ENCODE results near the gene CRACDL. TPM values are rescaled to one million over a fixed set of nuclear protein-coding genes. Genes with fewer than 3 reads are reported as not detected.
A peak's percentile ranks its signal among the peaks of the same experiment; 100 is the strongest.

The CRACDL gene
- total RNA-seq, 1 donor from 2014 or later, result 2.3 TPM

DNA sequence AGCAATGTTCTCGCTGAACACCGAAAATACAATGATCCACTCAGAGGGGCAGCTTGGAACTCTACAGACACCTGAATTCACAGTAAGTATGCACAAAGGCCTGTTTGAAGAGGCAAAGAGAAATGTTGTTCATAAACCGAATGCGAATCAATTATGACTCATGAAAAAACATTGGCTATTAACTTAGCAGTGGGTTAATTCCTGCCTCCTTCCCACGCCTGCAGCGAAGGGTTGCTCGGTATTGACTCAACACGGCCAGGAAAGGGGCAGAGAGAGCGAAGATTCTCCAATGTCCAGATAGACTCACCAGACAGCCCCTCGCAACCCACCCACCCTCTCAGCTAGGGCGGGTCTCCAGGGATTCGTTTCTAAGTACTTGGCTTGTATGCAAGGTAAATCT, 9.4 kb downstream of the CRACDL start:
- no peak for DNase-seq

DNA sequence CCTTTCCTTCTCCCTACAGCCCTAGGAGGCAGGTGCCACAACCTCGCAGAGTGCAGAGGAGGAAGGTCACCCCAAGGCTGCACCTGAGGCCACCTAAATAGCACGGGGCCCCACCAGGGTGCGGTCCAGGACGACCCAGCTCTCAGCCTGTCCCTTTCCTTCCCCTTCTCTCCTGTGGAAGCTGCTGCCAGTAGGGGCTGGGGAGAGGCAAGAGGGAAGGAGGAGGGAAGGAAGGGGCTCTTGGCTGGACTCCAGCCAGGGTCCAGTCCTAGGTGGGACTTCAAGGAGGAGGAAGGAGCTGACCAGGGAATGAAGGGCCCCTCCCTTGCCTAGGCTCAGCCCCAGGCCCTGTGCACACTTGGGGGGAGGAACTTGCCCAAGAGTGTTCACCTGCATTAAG, 11.1 kb downstream of the CRACDL start:
- DNase-seq, result no peak

- no peak for DNase-seq
Measured at GRCh38 chr2:98924038-98924830, 11.8 kb downstream of the CRACDL start.

- DNase-seq, result no peak
Measured at GRCh38 chr2:98923244-98923940, 12.6 kb downstream of the CRACDL start.

DNA sequence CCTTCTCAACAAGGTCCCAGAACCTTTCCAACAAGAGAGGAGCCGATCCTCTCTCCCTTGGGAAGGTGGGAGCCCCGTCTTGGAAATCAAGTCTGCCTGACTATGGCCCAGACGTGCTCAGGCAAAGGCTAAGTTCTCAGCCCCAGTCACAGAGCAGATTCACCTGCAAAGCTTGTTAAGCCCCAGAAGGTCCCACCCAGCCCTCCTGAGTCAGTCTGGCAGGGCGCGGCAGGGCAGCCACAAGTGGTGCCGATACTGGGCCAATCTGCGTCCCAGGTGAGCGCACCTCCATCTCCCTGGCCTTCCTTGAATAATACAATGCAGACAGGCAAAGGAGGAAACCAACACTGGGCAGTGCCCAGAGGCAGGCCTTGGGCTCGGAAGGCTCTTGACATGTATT, 15.0 kb downstream of the CRACDL start:
- no peak for DNase-seq

DNA sequence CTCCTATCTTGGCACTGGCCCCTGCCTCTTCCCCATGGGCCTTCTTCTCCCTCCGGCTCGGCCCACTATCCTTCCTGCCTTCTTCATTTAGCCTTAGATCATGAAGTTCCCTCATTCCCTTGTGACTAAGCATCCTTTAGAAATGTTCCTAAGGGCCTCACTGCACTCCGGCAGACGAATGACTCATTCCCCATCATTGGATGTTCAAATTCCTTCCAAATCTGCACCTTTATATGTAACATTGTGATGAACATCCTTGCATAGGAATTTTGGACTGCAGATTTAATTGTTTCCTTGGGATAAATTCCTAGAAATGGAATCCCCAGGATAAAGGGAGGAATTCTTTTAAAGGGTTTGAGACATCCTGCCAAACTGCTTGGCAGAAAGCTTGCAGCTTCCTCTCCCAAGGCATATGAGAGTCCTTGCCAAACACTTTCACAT, 19.0 kb downstream of the CRACDL start:
- DNase-seq, result peak; percentile 51

GRCh38 chr2:98915751-98916358, 20.2 kb downstream of the CRACDL start:
- DNase-seq, result no peak

- no peak for DNase-seq
Measured at GRCh38 chr2:98914713-98915580, 21.1 kb downstream of the CRACDL start.

GRCh38 chr2:98913916-98914712, 21.9 kb downstream of the CRACDL start:
- no peak for DNase-seq

GRCh38 chr2:98912957-98913915, 22.8 kb downstream of the CRACDL start:
- DNase-seq, result no peak

DNA sequence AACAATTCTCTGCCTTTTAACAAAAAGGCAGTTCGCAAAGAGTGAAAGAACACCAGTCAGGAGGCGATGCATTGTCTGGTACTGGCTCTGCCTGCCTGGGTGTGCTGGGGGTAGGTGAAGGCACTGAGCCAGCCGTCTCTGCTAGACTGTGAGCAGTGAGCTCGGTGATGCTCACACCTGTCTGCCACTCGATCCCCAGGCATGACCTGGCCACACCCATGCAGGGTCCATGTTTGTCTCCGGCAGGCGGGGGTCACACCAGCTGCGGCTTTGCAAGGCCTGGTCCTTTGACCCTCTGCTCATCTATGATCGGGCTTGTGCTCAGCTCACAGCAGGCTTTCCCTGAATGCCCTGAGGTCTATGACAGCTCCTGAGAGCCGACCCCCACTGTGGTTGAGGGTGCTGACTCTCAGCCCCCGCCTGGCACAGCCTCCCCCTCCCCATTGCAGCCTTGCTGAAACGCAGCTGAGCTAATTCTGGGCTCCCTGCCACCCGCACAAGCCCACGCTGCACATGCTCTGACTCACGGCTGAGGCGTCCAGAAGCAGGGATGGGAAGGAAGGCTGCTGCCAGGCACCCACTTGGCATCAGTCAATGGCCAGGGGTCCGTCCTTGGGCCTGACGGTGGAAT, 23.7 kb downstream of the CRACDL start:
- DNase-seq, result peak; percentile 83

DNA sequence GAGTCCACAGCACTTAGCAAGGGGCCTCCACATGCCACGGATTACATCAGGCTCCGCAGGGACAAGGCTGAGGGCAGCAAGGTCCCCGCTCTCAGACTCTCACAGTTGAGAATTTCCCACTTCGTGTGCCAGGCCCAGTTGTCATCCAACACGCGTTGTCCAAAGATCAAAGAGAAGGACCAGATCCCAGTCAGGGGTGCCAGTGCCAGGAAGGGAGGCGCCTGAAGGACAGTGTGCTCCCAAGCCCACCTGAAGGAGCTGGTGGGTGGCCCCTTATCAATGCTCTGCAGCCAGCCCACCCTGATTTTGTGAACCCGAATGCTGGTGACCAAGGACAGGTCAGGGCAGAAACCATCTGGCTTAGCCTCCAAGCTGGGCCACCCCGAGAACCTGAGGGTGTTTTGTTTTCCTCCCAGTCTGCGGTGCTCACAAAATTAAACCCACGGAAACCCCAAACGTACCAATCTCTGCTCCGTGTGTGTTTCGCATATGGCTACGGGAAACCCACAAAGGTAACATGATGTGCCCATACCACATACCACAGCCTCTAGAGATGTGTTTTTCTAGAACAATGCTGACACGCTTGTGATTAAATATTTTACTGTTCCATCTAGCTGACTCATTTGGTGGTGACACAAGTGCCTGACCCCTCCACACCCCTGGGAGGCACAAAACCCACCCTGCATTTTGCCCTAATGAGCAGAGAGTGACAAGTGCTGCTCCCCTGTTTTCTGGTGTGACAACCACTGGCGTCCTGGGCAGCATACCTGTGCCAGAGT, 24.5 kb downstream of the CRACDL start:
- DNase-seq, result no peak

DNA sequence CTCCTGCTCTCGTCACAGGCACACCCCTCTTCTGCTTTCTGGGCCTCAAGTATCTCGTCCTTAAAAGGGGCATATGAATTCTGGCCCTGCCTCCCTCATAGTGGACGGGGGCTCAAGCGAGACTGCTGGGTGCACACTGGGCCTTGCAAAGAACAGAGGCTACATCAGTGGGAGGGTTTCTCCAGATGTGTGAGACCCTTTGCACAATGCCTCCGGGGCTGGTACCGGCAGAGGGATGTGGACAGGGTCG, 25.0 kb downstream of the CRACDL start:
- no peak for DNase-seq

GRCh38 chr2:98910349-98911125, 25.5 kb downstream of the CRACDL start:
- no peak for DNase-seq

- DNase-seq, result no peak
Measured at GRCh38 chr2:98909317-98910211, 26.5 kb downstream of the CRACDL start.

GRCh38 chr2:98908931-98909316, 27.1 kb downstream of the CRACDL start:
- no peak for DNase-seq
